Measurements from ENCODE around the gene TOX3.

Gene TOX3

DNA sequence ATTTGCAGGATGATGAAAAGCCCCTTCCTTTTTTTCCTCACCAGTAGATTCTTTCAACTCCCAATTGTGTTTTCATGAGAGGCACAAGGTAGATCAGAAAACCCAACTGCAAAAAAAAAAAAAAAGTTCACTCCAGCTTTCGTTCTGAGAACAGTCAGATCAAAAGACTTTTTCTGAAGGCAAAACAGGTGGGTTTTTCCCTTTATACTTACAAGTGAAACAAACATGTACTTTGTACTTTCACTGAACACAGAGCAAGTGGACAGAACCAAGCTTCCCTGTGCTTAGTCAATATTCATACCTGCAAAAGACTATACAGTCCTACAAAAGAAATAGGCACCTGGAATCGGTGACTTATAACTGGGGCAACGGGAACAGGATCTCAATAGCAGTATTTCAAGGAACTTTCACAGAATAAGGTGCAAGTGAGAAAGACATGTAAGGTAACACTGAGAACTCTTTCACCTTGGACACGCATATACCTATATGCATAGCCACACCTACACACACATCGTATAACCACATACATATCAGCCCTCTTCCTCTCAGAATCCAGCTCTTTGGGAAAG is 54.1 kb downstream of the TOX3 start:
- no peak for DNase-seq (ENCODE audit: low read depth in 2 of 2)

DNA sequence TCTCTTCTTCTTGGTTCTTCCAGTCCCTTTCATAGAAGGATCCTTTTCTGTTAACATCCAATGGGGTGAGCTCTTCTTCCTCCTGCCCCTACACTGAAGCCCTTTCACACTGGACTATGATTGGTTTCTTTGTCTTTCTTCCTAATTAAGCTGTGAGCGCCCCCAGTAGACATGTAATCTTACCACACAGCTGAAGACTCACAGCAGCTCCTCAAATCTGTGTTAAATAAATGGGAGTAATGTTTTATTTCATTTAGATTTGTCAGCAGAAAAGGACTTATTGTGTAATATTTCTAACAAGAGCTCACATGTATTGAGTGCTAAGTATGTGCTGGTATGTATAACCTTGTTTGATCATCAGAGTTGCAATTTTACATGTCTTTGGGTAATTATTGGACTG is 55.7 kb downstream of the TOX3 start:
- no peak for DNase-seq (ENCODE audit: low read depth in 2 of 2)

DNA sequence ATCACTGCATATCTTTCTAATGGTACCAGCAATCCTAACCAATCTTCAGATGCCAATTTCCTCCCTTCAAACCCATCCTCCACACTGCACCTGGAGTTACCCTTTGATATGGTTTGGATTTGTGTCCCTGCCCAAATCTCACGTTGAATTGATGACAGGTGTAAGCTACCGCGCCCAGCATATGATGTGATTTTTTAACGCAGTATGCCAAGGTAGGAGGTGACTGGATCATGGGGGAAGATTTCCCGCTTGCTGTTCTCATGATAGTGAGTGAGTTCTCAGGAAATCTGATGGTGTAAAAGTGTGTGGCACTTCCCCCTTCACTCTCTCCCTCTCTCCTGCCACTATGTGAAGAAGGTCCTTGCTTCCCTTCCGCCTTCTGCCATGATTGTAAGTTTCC is 57.0 kb downstream of the TOX3 start:
- no peak for DNase-seq (ENCODE audit: low read depth in 2 of 2)

DNA sequence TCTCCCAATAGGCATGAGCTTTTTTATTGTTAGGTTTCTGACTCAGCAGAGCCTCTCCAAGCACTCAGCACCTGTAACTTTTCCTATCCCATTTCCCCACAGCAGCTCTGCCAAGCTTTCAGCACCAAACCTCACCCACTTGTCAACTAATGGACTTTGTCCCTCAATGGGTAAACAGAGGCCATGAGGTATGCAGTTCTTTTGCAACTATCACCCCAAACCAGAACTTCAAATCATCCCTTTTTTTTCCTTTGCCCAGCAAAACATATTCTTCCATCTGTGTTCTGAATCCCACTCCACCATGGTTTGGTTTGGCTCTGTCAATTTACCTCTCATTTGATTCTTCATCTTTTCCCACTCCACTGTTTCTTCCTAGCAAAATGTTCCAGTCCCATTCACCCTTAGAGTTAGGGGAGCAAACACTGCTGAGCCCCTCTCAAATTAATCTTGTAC is 58.1 kb downstream of the TOX3 start:
- DNase-seq (ENCODE audit: low read depth in 2 of 2), result no peak

DNA sequence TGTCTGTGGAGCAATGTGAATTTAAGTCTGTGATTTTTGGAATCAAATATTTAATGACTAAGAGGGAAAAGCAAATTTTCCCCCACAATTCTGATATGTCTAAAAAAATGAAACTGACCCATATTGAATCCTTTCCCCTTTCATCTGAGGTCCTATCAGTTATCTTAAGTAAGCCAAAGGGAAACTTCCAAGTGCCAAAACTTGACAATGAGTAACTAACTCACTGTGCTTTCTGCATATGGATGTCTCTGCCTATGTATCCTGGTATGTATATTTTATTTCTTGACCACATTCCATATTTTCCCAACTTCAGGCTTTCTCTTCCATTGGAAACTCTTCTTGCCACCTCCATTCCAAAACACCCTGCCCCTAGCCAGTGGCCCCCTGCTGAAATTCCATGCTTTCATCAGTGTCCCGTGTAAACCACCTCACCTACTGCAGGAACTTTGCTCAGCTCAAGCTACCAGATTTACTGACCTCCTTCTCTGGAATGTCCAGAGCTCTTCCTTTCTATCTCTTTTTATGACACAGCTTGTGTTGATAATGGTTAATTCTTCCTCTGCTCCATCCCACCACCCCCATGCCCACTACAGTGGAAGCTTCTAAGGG is 59.0 kb downstream of the TOX3 start:
- DNase-seq (ENCODE audit: low read depth in 2 of 2), result no peak

DNA sequence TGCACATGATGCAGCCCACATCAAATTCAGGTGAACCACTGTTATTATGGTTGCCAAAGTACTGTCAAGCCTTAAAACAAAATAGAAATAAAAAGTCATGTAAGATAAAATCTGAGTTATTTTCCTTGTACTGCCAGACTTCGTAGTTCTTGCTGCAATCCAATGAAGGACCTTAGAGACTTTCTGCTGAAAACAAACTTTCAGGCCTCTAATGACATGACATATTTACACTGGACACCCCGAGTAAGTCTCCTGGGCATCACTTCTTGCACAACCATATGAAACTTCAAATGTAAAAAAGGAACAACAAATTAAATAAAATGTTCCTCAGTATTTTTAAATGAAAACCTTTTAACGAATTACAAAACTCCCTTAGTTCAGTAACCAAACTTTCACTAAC is 66.7 kb downstream of the TOX3 start:
- no peak for DNase-seq (ENCODE audit: low read depth in 2 of 2)

DNA sequence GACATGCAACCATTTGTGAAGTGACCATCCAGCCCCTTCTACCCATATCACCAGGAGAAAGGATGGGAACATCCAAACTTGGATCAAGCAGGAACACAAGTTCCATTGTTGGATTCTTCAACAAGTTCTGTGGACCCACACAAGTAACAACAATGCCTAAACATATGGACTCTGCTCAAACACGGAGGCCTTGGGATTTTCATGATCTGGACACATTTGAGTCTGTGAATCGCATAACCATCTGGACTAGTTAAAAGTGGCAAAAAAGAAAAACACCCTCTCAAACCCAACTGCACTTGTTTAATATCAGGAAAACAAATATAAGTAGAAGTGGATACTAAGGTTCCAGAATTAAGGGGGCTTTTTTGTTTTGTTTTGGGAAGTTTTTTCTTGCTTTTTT is 70.8 kb downstream of the TOX3 start:
- DNase-seq (ENCODE audit: low read depth in 2 of 2), result no peak

DNA sequence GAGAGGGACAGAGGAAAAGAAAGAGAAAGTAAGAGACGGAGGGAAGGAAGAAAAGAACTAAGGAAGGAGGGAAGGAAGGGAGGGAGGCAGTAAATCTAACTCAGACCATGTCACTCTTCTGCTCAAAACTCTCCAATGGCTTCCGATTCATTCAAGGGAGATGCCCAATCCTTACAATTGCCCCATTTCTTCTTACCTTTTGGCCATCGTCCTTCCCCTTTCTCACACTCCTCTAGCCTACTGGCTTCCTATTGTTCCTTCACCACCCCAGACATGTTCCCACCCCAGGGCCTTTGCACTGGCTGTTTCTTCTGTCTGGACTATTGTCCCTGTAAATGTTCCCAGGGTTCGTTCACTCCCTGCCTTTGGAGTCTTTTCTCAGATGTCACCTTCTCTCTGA is 72.3 kb downstream of the TOX3 start:
- no peak for DNase-seq (ENCODE audit: low read depth in 2 of 2)

DNA sequence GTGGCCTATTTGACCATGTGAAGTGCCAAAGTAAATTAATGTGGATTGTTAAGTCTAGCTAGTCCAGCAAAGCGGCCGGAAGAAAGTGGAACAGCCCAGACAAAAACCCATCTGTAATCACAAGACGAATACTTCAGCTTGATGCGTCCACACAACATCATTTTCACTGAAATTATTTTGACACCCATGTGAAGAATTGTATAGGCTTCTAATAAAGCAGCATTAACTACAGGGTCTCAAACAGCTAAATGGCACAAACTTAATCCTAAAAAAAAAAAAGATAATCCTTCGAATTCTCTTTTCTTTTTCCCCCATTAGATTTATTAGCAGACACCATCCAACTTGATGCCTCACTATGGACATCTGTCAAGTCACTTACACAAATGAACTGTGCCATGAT is 73.8 kb downstream of the TOX3 start:
- DNase-seq (ENCODE audit: low read depth in 2 of 2), result no peak

DNA sequence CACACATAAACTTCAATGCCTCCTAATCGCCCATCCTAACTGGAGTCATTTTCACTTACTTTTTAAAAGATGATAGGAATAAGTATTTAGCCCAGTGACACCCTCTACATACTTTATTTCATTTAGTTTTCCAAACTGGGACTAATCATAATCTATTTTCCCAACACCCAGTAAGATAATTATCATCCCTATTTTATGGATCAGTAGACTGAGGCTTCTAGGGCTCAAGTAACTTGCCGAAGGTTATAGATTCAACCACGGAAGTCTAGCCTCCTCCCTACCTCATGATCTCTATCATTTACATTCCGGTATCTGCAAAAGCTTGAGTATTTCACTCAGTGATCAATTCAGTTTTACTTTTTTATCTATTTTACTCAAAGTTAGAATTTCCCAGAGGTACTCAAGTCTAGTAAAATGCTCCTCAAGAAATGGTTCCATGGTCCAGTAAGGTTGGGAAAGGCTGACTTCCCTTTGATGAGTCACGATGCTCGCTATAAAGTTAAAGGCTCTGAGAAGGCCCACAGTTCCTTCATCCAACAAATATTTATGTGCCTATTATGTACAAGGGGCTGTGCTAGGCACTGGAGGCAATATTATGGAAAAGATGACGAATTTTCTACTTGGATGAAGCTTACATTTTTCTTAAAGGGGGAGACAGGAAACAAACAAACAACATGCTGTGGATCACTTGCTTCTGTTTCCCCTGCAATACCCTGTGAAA is 75.1 kb downstream of the TOX3 start:
- no peak for DNase-seq (ENCODE audit: low read depth in 2 of 2)

DNA sequence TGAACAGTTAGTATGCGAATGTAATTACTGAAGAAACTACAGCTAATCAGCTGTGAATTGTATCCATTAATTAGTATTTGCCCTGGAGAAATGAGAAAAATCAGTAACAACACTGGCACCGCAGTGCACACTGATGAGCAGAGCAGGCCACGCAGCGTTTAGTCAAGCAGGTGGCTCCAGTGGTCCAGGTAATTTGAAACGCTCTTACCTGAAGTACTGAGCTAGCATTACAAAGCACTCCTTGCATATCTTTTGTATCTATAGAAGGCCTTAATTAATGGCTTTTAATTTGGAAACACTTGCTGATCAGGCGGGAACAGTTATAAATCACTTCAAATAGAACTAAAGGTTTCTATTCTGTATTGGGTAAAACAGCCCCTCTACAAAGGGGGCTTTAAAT is 76.4 kb downstream of the TOX3 start:
- no peak for DNase-seq (ENCODE audit: low read depth in 2 of 2)

DNA sequence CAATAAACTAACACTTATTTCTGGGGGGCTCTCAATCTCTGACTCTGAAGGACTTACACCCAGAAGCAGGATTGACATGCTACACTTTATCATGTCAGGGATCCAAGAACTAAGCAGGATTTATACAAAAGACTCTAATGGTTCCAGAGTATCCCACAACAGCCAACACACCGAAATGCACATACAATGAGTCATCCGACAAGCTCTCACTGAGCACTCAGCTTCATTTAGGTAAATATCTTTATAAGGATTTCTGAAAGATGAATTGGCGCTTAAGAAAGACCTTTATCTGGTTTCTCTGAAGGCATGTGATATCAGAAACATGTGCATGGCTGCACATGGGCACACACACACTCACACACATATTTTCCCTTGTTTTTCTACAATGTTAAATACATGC is 77.2 kb downstream of the TOX3 start:
- DNase-seq (ENCODE audit: low read depth in 2 of 2), result no peak

DNA sequence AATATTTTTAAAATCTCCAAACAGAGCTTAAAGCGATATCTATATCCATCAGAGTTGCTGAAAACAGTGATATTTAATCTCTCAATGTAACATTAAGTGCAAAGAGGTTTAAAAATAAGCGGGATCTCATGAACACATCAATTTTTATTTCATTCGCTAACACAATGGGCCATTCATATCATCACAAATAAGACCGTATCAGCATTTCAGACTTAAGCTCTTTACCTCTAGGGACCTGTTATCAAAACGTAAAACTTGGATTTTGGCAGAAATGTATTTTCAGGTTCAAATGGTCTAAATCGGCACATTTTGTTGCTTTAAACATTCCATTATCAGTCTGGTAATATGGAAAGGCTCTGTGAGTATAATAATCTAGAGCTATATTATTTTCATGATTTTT is 77.9 kb downstream of the TOX3 start:
- DNase-seq (ENCODE audit: low read depth in 2 of 2), result no peak

DNA sequence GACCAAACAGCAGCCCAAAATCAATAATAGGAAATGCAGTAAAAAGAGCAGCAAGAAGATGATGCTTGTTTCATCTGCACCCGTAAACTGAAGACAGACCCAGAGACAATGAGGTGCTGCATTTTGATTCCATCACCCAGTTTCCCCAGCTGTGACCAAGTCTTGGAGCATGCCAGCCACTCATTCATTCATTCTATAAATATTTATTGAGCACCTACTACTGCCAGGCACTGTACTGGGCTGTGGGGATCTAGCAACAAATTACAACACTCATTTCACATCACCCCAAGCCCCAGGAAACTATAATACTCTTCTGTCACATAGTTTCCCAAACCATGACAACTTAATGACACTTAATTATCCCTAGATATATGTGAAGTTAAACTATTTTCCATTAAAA is 79.2 kb downstream of the TOX3 start:
- no peak for DNase-seq (ENCODE audit: low read depth in 2 of 2)

DNA sequence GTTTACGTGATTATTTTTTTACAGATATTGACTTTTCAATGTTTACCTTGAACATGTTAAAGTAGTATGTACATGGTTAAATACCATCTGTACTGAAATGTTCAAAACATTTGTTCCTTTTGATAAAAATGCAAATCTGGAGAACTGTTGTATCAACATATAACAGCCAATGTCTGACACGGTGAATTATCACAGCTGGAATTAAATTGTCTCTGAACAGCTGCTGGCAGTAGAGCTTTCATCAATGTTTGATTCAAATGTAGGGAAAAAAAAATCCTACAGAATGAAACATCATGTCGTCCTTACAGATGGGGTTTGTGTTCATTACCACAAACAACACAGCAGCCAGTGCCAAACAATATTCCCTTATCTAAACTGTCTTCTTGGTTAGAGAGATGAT is 79.9 kb downstream of the TOX3 start:
- DNase-seq (ENCODE audit: low read depth in 2 of 2), result no peak

DNA sequence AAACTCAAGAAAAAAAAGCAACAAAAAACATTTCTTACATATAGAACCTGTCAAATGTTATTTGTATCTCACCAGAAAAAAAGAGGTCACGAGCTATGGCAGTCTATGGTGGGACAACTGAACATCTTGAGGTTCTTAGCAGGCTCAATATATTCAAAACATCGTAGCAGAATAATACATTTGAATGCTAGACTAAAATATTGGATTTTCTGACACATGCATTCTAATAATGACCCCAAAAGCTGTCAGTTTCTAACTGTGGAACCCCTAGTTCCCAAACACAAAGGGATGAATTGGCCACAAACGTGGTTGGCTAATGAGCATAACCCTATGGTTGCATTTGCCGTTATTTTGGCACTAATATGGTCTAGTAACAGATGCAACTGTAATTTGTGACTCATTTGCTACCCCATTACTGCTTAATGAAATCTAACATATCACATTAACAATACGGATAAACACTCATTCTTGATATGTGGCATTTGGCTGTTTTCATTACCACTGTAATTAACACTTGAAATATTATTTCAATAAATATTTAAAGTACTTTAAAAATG is 81.2 kb downstream of the TOX3 start:
- no peak for DNase-seq (ENCODE audit: low read depth in 2 of 2)

DNA sequence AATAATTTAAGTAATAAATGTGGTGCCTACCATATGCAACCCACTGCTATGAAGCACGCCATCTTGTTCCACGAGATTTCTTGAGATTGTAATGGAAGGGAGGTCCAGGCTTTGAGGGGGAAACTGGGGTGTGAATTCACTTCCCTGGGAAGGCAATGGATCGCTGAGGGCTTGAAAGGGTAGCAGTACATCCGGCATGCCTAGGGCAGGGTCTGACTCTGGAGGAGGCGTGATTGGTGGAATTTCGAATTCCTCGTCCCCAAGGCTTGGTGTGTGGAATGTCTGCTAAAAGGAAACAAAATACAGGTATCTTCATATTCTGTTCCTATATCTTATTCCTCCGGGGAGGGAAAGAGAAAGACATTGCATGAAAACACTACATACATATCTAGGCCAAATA is 83.0 kb downstream of the TOX3 start:
- no peak for DNase-seq (ENCODE audit: low read depth in 2 of 2)

DNA sequence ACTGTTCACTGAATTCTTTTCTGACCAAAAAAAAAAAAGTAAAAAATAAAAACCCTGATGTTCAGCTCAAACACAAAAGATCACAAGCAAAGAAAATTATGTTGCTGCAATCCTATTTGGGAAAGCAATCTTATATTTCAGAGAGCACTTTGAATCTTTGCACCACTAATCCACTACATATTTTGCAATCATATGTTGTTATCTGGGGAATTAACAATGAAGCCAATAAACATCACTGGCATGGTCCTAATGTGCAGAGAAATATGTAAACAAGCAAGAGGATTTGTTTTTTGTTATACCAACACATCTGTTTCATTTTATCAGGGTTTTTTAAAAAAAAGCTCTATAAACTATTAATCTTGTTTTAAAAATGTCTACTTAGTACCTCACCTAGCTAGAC is 84.1 kb downstream of the TOX3 start:
- DNase-seq (ENCODE audit: low read depth in 2 of 2), result no peak

DNA sequence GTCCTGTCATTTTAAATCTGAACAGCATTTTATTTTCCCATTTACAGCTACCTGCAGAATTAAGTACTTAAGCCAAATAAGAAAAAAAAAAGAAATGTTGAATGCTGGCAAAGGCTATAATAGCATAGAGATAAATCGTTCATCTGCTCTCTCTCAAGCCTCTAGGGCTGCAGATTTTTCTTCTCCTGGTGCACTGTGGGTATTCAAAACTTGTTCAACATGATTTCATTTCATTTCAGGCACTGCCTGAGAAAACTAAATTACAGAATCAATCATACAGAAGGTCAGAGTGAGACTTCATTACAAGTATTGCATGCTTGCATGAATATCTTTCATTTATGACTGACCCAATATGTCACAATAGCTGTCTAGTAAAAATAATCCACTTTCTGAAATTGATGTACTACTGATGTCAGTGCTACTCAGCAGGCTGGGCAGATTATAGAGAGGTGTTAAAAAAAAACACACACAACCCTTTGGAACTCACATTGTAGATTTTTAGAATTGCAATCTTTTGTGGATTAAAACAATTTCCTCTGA is 86.2 kb downstream of the TOX3 start:
- no peak for DNase-seq (ENCODE audit: low read depth in 2 of 2)

DNA sequence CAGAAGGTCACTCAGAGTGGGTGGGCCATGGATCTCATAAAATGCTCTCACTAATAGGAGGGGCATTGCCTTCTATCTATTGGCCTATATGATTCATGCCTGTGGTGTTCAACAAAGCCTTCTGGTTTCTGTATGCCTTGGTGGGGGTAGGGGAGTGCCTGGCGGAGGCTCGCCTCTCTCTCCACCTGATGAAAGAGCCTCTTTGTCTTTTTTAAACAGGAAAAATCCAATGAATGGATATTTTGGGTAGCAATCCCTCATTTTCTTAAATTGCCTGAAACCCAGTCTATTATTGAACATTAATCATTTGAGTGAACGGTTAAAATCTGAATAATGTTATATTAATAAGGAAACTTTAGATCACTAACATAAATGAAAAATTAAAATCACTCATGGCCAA is 90.6 kb downstream of the TOX3 start:
- DNase-seq (ENCODE audit: low read depth in 2 of 2), result no peak

DNA sequence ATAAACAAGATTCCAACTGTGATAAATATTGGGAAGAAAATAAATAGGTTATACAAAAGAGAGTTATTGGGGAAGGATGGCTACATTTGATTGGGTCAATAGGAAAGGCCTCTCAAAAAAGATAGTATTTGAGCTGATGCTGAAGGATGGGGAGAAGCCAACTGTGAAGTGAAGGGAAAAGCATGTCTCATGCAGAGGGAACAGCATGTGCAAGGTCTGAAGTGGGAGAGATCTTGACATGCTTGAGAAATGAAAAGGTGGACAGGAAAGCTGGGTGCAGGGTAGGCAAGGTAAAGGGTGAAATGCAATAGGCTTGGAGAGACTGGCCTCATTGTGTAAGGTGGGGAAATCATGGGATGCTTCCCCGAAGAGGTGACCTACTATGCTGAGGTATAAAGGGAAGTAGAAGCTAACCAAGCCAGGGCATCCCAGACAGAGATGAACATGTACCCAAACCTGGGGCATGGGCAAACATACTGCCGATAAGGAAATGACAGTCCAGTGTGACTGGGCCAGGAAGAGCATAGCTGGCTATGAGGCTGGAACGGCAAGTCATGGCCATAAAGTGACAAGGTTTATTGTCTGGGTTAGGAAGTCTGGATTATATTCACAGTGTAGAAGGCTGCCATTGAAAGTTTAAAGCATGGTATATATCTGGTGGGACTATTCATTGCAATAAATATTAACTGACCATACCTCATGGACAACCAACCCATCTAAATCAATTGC is 91.2 kb downstream of the TOX3 start:
- DNase-seq (ENCODE audit: low read depth in 2 of 2), result no peak

DNA sequence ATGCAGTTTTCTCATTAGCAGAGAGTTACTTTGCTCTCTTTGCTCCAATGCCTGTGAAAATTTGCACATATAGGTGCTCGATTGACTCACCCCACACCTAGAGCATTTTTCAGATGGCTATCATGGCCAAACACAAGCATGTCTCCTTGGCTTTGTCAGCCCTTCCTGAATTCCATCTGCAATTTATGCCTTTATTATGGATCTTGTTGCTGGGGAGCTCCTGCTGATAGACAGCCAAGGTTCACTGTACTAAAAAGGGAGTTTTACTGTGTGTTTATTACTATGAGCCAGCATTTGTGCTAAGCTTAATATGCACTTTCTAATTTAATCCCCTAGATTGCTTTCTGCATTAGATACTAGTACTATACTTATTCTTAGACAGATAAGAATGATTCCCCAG is 93.3 kb downstream of the TOX3 start:
- no peak for DNase-seq (ENCODE audit: low read depth in 2 of 2)

Data from stimulated activated CD8-positive, alpha-beta memory T cell treated with anti-CD3 and anti-CD28 coated beads, Interleukin-7, amount 100 ng/mL, for 1 hour (primary cell).